Caki2 (cell line): ENCODE results near the gene DMRTC2. TPM values are rescaled to one million over a fixed set of nuclear protein-coding genes. Genes with fewer than 3 reads are reported as not detected.

Source experiments
- DNase-seq: peaks from one replicate; pipeline ENCODE4 v3.0.0-alpha.2; 2015; ENCODE audit warnings: low read depth
- in situ Hi-C: cut with HindIII; loops from 2 replicates; pipeline ENCODE4 v1.10.0; 2016; ENCODE audit warnings: low sequenced_read_pairs, low pct_unique_long_range_greater_than_20kb, mixed read lengths
- total RNA-seq: library from RNA; depleted of rRNA; stranded (reverse); fragments of >200 nt; shearing (Covaris generic); gene quantifications from 2 replicates; pipeline ENCODE4 v1.2.3, GENCODE V29; 2014; ENCODE audit warnings: low replicate concordance

The DMRTC2 gene
- total RNA-seq, 1 experiment from 2014 or later = not detected

- in situ Hi-C loops = no loop called here
- DNase-seq = no peak
Measured at GRCh38 chr19:41843371-41843770, 1.5 kb upstream of the DMRTC2 start.

GRCh38 chr19:41844601-41845000 lies 241 bp upstream of the DMRTC2 start, which contains the start of gene LYPD4:
Gene LYPD4, minus strand, starts transcription at chr19:41844683. Its CDS starts 5,398 bp downstream, at chr19:41839285.
- in situ Hi-C loops = no loop called here
- no peak for DNase-seq

- no peak for DNase-seq
- in situ Hi-C loops = no loop called here
Measured at GRCh38 chr19:41845051-41845590, 279 bp downstream of the DMRTC2 start.

GRCh38 chr19:41847351-41848105 lies 2.7 kb downstream of the DMRTC2 start:
- in situ Hi-C loops = no loop called here
- no peak for DNase-seq

- no peak for DNase-seq
- in situ Hi-C loops = no loop called here
Measured at GRCh38 chr19:41848666-41849065, 3.8 kb downstream of the DMRTC2 start.

GRCh38 chr19:41849067-41849466 lies 4.2 kb downstream of the DMRTC2 start:
- DNase-seq = no peak
- in situ Hi-C loops = no loop called here

GRCh38 chr19:41850381-41850780 lies 5.5 kb downstream of the DMRTC2 start:
- DNase-seq = no peak
- in situ Hi-C loops = no loop called here

GRCh38 chr19:41851456-41851855 lies 6.6 kb downstream of the DMRTC2 start:
- in situ Hi-C loops = no loop called here
- no peak for DNase-seq

- no peak for DNase-seq
- in situ Hi-C loops = no loop called here
Measured at GRCh38 chr19:41853344-41853743, 8.5 kb downstream of the DMRTC2 start.

- in situ Hi-C loops = no loop called here
Measured at GRCh38 chr19:41853768-41854167, 8.9 kb downstream of the DMRTC2 start.

GRCh38 chr19:41859213-41859617 lies 14.4 kb downstream of the DMRTC2 start:
- in situ Hi-C loops = no loop called here
- DNase-seq = no peak

More at GRCh38 chr19:41853768-41854167, 8.9 kb downstream of the DMRTC2 start:
- no peak for DNase-seq

- in situ Hi-C loops = no loop called here
- DNase-seq = peak; percentile 100
Measured at GRCh38 chr19:41859618-41860418, 15.0 kb downstream of the DMRTC2 start, which contains the start of gene RPS19. Gene RPS19, plus strand, starts transcription at chr19:41860255. Its CDS starts 520 bp downstream, at chr19:41860775.

GRCh38 chr19:41860419-41861115 lies 15.7 kb downstream of the DMRTC2 start:
- DNase-seq = no peak
- in situ Hi-C loops = no loop called here

GRCh38 chr19:41861116-41861768 lies 16.4 kb downstream of the DMRTC2 start:
- in situ Hi-C loops = no loop called here
- DNase-seq = no peak

GRCh38 chr19:41861846-41862245 lies 17.0 kb downstream of the DMRTC2 start:
- in situ Hi-C loops = no loop called here
- DNase-seq = no peak

GRCh38 chr19:41862445-41862986 lies 17.7 kb downstream of the DMRTC2 start:
- no peak for DNase-seq
- in situ Hi-C loops = no loop called here

- in situ Hi-C loops = no loop called here
- no peak for DNase-seq
Measured at GRCh38 chr19:41863209-41863931, 18.5 kb downstream of the DMRTC2 start.
